ENCODE data around the gene FAM184A. TPM values are rescaled to one million over a fixed set of nuclear protein-coding genes. Genes with fewer than 3 reads are reported as not detected.

FAM184A gene, protein sequence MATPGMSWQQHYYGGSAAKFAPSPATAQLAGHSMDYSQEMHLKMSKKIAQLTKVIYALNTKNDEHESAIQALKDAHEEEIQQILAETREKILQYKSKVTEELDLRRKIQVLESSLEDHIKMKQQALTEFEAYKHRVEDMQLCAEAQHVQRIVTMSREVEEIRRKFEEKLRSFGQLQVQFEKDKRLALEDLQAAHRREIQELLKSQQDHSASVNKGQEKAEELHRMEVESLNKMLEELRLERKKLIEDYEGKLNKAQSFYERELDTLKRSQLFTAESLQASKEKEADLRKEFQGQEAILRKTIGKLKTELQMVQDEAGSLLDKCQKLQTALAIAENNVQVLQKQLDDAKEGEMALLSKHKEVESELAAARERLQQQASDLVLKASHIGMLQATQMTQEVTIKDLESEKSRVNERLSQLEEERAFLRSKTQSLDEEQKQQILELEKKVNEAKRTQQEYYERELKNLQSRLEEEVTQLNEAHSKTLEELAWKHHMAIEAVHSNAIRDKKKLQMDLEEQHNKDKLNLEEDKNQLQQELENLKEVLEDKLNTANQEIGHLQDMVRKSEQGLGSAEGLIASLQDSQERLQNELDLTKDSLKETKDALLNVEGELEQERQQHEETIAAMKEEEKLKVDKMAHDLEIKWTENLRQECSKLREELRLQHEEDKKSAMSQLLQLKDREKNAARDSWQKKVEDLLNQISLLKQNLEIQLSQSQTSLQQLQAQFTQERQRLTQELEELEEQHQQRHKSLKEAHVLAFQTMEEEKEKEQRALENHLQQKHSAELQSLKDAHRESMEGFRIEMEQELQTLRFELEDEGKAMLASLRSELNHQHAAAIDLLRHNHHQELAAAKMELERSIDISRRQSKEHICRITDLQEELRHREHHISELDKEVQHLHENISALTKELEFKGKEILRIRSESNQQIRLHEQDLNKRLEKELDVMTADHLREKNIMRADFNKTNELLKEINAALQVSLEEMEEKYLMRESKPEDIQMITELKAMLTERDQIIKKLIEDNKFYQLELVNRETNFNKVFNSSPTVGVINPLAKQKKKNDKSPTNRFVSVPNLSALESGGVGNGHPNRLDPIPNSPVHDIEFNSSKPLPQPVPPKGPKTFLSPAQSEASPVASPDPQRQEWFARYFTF
- 1 to 10 TPM; 3.9 to 8.7 (median 5.3) TPM for total RNA-seq
- polyA plus RNA-seq = 1 to 10 TPM in 1 of 3 donors, under 1 TPM in 2; 0.60 to 1.5 (median 0.92) TPM

DNA sequence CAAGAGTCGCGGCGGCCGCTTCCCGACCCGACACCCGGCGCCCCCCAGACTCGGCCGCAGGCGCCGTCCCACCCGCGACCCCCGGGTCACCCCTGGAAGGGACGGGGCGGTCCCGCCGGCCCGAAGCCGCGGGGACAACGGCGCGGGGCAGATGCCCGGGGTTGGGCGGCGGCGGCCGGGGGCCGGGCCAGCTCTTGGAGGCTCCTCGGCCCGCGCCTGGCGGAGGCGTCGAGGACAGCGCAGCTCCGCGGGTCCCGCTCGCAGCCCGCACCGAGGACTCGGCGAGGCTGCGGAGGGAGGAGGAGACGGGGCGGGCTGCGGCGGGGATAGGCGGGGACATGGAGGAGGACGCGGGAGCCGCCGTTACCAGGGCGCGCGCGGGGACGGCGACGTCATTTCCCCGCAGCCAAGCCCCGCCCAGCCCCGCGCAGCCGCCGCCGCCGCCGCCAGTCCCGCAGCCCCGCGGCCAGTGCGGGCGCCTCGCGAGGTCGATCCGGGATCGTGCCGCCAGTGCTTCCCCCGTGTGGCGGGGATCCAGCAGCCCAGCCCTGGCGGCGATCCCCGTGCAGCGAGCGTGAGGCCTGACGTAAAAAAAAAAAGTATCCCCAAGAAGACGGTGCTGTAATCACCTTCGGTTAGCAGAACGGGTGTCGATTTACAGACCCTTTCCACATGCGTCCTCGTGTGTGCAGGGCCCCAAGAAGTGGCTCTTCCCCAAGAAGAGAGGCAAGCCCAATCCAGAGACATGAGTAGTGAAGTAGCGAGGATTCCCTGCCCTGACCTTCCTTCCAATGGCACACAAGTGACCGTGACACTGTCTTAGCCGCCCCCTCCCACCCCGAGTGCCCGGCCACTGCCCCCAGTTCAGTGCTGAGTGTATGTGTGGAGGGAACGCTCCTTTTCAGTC, at the start of gene FAM184A:
TSS of gene FAM184A (minus strand) at position 289 of the 907 bp plus-strand sequence. CDS start 365 bp downstream, outside the sequence.
- TF ChIP-seq POLR2AphosphoS5 (IDR thresholded peaks at IDR 0.05) (peak in 3 of 4 donors; percentile 37 to 51 (median 50)), POLR2A (IDR thresholded peaks at IDR 0.05) (no peak), EP300 (IDR thresholded peaks at IDR 0.05) (no peak)
- TF ChIP-seq, protein P1, sequence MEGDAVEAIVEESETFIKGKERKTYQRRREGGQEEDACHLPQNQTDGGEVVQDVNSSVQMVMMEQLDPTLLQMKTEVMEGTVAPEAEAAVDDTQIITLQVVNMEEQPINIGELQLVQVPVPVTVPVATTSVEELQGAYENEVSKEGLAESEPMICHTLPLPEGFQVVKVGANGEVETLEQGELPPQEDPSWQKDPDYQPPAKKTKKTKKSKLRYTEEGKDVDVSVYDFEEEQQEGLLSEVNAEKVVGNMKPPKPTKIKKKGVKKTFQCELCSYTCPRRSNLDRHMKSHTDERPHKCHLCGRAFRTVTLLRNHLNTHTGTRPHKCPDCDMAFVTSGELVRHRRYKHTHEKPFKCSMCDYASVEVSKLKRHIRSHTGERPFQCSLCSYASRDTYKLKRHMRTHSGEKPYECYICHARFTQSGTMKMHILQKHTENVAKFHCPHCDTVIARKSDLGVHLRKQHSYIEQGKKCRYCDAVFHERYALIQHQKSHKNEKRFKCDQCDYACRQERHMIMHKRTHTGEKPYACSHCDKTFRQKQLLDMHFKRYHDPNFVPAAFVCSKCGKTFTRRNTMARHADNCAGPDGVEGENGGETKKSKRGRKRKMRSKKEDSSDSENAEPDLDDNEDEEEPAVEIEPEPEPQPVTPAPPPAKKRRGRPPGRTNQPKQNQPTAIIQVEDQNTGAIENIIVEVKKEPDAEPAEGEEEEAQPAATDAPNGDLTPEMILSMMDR (IDR thresholded peaks at IDR 0.05) = peak in 1 of 4 experiments; percentile 28
- Histone ChIP-seq H3K4me1 (peaks cover 0 to 22% (median 11%) of the 10 kb centered on the region in 4 donors), H3K27me3 (no peaks in the 10 kb centered on the region), H3K27ac (peak within 1 kb of the TSS; percentile 77 to 91 (median 84)), H3K9me3 (no peaks in the 10 kb centered on the region), H3K4me3 (peak within 1 kb of the TSS; percentile 62 to 91 (median 74)), H3K36me3 (no peaks in the 10 kb centered on the region)
- 1% methylated on average over 103 of the region's 103 CpGs for WGBS, 2 donors
- DNase-seq = peak; percentile 82
- intact Hi-C loops (cut with DNase I) = loop anchor here (2.0 to 10.0 kb wide), 4 partner anchors 32 to 266 kb away; partner anchors contain the start of genes ASF1A, MAN1A1 and MCM9

DNA sequence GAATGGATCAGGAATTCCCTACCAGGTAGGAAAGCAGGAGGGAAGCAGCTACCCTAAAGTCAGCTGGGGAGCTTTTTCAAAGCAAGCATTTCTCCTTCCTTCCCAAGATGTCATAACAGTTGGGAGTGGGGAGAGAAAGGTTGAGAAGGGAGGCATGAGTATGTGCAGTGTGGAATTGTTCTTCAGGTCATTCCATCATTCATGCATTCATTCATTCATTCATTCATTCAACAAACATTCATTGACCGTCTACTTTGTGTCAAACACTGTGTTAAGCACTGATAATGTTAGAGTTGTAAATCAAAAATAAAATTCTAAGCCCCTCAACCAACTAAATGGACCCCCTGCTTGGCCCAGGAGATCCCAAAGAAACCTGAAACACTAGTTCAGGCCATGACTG, 49.2 kb upstream of the FAM184A start:
- WGBS, 2 donors = 94 to 98% methylated on average over 1 of the region's 1 CpG
- Histone ChIP-seq H3K9me3 (no peaks in the 10 kb centered on the region), H3K4me3 (no peak overlapping the region), H3K4me1 (peaks cover 0 to 14% (median 12%) of the 10 kb centered on the region in 4 donors), H3K27ac (no peak overlapping the region), H3K27me3 (no peaks in the 10 kb centered on the region), H3K36me3 (no peaks in the 10 kb centered on the region)
- no peak for DNase-seq
- intact Hi-C loops (cut with DNase I) = loop anchor here (5.0 kb wide), 1 partner anchor 220 kb away; the partner anchor contains the start of gene MAN1A1
- TF ChIP-seq, protein P1 (IDR thresholded peaks at IDR 0.05) = no peak
- TF ChIP-seq POLR2AphosphoS5 (IDR thresholded peaks at IDR 0.05) (no peak), POLR2A (IDR thresholded peaks at IDR 0.05) (no peak)

DNA sequence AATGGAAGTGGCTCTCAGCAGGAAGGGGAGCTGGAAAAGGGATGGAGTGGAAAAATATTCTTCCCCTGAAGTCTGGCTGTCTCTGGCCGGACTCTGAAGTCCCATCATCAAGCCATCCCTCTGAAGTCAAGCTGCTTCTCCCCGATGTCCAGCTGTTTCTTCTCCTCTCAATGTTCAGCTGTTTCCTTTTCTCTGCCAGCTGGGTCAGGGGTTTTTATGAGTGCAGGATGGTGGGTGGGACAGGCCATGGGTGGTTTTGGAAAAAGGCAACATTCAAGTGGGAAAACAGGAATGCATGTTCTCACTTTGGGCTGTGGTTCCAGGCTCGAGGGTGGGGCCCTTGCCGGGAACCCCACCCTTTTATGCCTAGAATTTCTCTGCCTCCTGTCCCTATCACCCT, 48.4 kb upstream of the FAM184A start:
- WGBS, 2 donors = 49 to 62% methylated on average over 4 of the region's 4 CpGs

More for the DNA sequence above, 48.4 kb upstream of the FAM184A start:
- H3K36me3 ChIP-seq = no peaks in the 10 kb centered on the region
- TF ChIP-seq POLR2A (IDR thresholded peaks at IDR 0.05) = no peak
- TF ChIP-seq, protein P1 (IDR thresholded peaks at IDR 0.05) = no peak
- no peak for TF ChIP-seq POLR2AphosphoS5 (IDR thresholded peaks at IDR 0.05)
- TF ChIP-seq EP300 (IDR thresholded peaks at IDR 0.05) = no peak
- no peak for DNase-seq
- peaks cover 0 to 14% (median 9%) of the 10 kb centered on the region in 4 donors for H3K4me1 ChIP-seq
- no peak overlapping the region for H3K4me3 ChIP-seq
- intact Hi-C loops (cut with DNase I) = loop anchor here (5.0 kb wide), 1 partner anchor 220 kb away; the partner anchor contains the start of gene MAN1A1
- no peak overlapping the region for H3K27ac ChIP-seq
- no peaks in the 10 kb centered on the region for H3K9me3 ChIP-seq
- no peaks in the 10 kb centered on the region for H3K27me3 ChIP-seq
